Hair follicle dermal papilla cell (primary cell): ENCODE results near the gene POU6F1. TPM values are rescaled to one million over a fixed set of nuclear protein-coding genes. Genes with fewer than 3 reads are reported as not detected.

Experiments
- small RNA-seq: library from RNA; depleted of rRNA; stranded (forward); fragments of <200 nt; gene quantifications from one replicate; pipeline ENCODE3, GENCODE V24; 2012
- total RNA-seq: library from RNA; depleted of rRNA; stranded (reverse); fragments of >200 nt; gene quantifications from 2 replicates; pipeline ENCODE4 v1.2.3, GENCODE V29; 2012

The POU6F1 gene
- 8.7 and 11.5 TPM in 2 replicates for total RNA-seq

GRCh38 chr12:51217968-51218606, at the start of gene POU6F1:
Gene POU6F1, minus strand, starts transcription at chr12:51218062. Its CDS starts 11,226 bp downstream, at chr12:51206836.

DNA sequence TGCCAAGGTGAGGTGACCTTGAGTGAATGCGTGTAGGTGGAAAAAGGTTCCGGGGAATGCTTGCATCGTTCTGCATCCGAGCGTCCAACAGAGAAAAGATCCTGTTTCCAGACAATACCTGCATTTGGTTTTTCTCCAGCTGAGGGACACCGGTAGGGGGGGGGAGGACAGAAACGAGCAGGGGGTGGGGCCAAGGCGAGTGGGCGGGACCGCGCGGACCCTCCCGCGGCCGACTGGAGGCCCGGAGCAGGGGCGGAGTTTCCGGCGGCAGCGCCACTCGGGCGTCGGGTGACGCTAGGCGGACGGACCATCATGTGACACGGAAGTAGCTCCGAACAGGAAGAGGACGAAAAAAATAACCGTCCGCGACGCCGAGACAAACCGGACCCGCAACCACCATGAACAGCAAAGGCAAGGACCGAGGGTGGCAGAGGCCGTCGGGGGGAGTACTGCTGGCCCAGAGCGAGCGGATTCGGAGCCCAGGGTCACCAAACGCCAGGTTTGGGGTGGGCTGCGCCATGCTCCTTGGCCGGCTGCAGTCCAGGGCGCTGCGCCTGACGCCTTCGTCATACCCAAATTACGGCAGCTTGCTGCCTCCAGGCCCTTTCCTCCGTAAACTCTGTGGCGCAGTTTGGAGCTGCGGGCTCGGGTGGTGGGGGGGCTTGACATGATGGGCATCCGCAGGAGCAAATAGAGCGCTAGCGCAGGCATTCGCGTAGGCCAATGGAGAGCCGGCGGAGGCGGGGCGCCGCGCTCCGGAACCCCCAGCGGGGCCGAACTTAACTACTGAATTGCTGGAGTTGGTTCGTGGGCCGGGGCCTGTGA, 20.9 kb upstream of the POU6F1 start, which contains the start of gene DAZAP2:
Gene DAZAP2, plus strand, starts transcription at position 317 of the 825 bp plus-strand sequence. Its CDS starts 82 bp downstream, at position 399.

DNA sequence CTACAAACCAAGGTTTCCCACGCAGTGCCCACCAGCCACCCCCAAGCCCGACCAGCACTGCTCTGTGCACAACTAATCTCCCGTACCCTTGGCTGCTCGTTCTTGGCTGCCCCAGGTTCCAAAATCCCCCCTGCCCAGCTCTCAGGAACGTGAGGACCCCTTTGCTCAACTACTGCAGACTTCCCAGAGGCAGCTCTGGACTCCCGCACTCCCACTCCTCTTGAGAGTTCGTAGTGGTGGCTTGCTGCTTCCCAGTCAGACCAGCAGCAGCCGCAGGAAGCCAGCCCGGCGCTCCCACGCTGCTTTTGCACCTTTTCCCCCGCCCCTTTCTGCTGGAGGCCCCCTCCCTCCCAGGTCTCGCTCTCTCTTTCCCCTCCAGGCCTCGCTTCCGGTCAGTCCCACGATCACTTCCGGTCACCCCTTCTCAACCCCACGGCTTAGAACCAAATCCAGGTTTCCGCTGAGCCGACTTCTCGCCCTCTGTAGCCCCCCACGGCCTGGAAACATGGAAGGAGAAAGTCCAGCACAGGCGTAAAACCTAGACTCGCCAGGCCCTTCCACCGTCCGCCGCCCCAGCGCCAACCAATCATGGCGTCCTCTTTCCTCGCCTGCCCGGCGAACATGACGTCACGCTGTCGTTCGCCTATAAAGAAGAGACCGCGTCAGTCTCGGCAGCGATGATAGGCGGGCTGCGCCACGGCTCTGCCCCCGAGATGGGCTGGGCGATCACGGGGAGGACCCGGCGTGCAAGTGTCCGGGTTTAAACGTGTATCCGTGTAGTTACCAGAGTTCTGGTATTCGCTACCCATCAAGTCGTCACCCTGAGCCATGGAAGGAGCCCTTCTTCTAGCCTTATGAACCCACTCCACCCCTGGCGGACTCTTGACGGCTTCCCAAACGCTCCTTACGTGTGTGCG, 45.1 kb downstream of the POU6F1 start, which contains the start of gene TFCP2:
Gene TFCP2, minus strand, starts transcription at position 621 of the 917 bp plus-strand sequence. CDS start 713 bp downstream, outside the sequence.

Small RNA genes lying within 50 kb of the gene (small RNA-seq; reads per million reads assigned to genes)
- not detected for gene RF00019
- gene RNU6-199P = not detected

Other genes starting within 250 kb of the POU6F1 start
- 62.9 and 64.4 TPM in 2 replicates for gene SLC11A2, start 191.7 kb downstream of the POU6F1 start, total RNA-seq
- 40.0 and 40.9 TPM in 2 replicates for gene LETMD1, start 169.7 kb downstream of the POU6F1 start, total RNA-seq
- gene CSRNP2, start 134.5 kb downstream of the POU6F1 start, total RNA-seq = 23.0 and 25.0 TPM in 2 replicates
- 9.6 and 11.5 TPM in 2 replicates for gene TFCP2, start 44.9 kb downstream of the POU6F1 start, total RNA-seq
- gene DAZAP2, start 20.8 kb upstream of the POU6F1 start, total RNA-seq = 137 and 144 TPM in 2 replicates
- 31.5 TPM in 2 replicates for gene SMAGP, start 52.4 kb upstream of the POU6F1 start, total RNA-seq
- gene BIN2, start 106.1 kb upstream of the POU6F1 start, total RNA-seq = 0.24 TPM in 1 of 2 replicates, not detected in the other
- gene CELA1, start 128.6 kb upstream of the POU6F1 start, total RNA-seq = not detected in 2 replicates
- gene GALNT6, start 173.3 kb upstream of the POU6F1 start, total RNA-seq = 42.2 and 48.9 TPM in 2 replicates
- gene SLC4A8, start 206.8 kb upstream of the POU6F1 start, total RNA-seq = 6.7 and 7.7 TPM in 2 replicates